ENCODE data around the gene PMPCA. TPM values are rescaled to one million over a fixed set of nuclear protein-coding genes. Genes with fewer than 3 reads are reported as not detected.
"Not testable (repeated sequence)": the region's sequence is repeated elsewhere in the genome, so short reads cannot be mapped to it uniquely, and the experiment has no call there.

PMPCA gene
- total and polyA plus RNA-seq, 4 donors = 27.0 to 75.6 (median 41.6) TPM

- 92% methylated on average over 14 of the region's 14 CpGs for WGBS
- Histone ChIP-seq H3K4me1 (ENCODE audit: control insufficient read depth in 4 of 4, insufficient read depth in 4 of 4, low read length in 3 of 4) (peaks cover 3 to 11% (median 9%) of the 10 kb centered on the region in 4 donors), H3K9ac (ENCODE audit: low read depth in 1 of 2, low read length in 2 of 2) (no peak overlapping the region), H3K36me3 (ENCODE audit: control insufficient read depth in 4 of 4, insufficient read depth in 3 of 4, low read depth in 1 of 4, low read length in 3 of 4) (peaks cover 8 to 40% (median 10%) of the 10 kb centered on the region in 4 donors), H3K9me3 (ENCODE audit: control insufficient read depth in 4 of 4, low read length in 3 of 4) (no peaks in the 10 kb centered on the region), H3K4me3 (ENCODE audit: low read depth in 1 of 3, low read length in 3 of 3) (no peak overlapping the region), H3K27me3 (ENCODE audit: control insufficient read depth in 4 of 4, insufficient read depth in 4 of 4, low read length in 3 of 4) (no peaks in the 10 kb centered on the region), H3K27ac (ENCODE audit: low read depth in 1 of 2, low read length in 2 of 2) (no peak overlapping the region)
- DNase-seq (ENCODE audit: low spot score) = no peak
- TF ChIP-seq RAD21 (IDR thresholded peaks at IDR 0.05) (no peak), JUND (IDR thresholded peaks at IDR 0.05) (no peak)
These were observed 5.7 kb upstream of the PMPCA start for GRCh38 chr9:136404801-136405136.

DNA sequence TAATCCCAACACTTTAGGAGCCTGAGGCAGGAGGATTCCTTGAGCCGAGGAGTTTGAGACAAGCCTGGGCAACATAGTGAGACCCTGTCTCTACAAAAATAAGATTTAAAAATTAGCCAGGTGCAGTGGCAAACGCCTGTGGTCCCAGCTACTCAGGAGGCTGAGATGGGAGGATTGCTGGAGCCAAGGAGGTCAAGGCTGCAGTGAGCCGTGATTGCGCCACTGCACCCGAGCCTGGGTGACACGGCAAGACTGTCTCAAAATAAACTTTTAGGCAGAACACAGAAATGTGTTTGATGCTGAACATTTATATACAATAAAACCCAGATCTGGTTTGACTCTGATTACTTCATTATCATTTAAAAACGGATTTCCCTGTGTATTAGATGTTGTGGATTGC, 5.0 kb upstream of the PMPCA start:
- no peak for DNase-seq (ENCODE audit: low spot score)
- Histone ChIP-seq H3K9ac (ENCODE audit: low read depth in 1 of 2, low read length in 2 of 2) (no peak overlapping the region), H3K36me3 (ENCODE audit: control insufficient read depth in 4 of 4, insufficient read depth in 3 of 4, low read depth in 1 of 4, low read length in 3 of 4) (peaks cover 8 to 40% (median 10%) of the 10 kb centered on the region in 4 donors), H3K9me3 (ENCODE audit: control insufficient read depth in 4 of 4, low read length in 3 of 4) (no peaks in the 10 kb centered on the region), H3K4me1 (ENCODE audit: control insufficient read depth in 4 of 4, insufficient read depth in 4 of 4, low read length in 3 of 4) (peaks cover 3 to 10% (median 8%) of the 10 kb centered on the region in 4 donors), H3K27me3 (ENCODE audit: control insufficient read depth in 4 of 4, insufficient read depth in 4 of 4, low read length in 3 of 4) (no peaks in the 10 kb centered on the region), H3K4me3 (ENCODE audit: low read depth in 1 of 3, low read length in 3 of 3) (no peak overlapping the region), H3K27ac (ENCODE audit: low read depth in 1 of 2, low read length in 2 of 2) (no peak overlapping the region)
- 74% methylated on average over 7 of the region's 7 CpGs for WGBS
- no peak for TF ChIP-seq SP1 (IDR thresholded peaks at IDR 0.05)
- TF ChIP-seq TAF1 (conservative IDR thresholded peaks at IDR 0.05) = no peak
- TF ChIP-seq, protein P1, sequence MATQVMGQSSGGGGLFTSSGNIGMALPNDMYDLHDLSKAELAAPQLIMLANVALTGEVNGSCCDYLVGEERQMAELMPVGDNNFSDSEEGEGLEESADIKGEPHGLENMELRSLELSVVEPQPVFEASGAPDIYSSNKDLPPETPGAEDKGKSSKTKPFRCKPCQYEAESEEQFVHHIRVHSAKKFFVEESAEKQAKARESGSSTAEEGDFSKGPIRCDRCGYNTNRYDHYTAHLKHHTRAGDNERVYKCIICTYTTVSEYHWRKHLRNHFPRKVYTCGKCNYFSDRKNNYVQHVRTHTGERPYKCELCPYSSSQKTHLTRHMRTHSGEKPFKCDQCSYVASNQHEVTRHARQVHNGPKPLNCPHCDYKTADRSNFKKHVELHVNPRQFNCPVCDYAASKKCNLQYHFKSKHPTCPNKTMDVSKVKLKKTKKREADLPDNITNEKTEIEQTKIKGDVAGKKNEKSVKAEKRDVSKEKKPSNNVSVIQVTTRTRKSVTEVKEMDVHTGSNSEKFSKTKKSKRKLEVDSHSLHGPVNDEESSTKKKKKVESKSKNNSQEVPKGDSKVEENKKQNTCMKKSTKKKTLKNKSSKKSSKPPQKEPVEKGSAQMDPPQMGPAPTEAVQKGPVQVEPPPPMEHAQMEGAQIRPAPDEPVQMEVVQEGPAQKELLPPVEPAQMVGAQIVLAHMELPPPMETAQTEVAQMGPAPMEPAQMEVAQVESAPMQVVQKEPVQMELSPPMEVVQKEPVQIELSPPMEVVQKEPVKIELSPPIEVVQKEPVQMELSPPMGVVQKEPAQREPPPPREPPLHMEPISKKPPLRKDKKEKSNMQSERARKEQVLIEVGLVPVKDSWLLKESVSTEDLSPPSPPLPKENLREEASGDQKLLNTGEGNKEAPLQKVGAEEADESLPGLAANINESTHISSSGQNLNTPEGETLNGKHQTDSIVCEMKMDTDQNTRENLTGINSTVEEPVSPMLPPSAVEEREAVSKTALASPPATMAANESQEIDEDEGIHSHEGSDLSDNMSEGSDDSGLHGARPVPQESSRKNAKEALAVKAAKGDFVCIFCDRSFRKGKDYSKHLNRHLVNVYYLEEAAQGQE (IDR thresholded peaks at IDR 0.05) = no peak
- no peak for TF ChIP-seq EGR1 (IDR thresholded peaks at IDR 0.05; ENCODE audit: low read depth in 2 of 2)
- no peak for TF ChIP-seq JUND (IDR thresholded peaks at IDR 0.05)
- TF ChIP-seq FOXA2 (IDR thresholded peaks at IDR 0.05) = no peak
- no peak for TF ChIP-seq HNF4G (IDR thresholded peaks at IDR 0.05)
- no peak for TF ChIP-seq ZBTB33 (IDR thresholded peaks at IDR 0.05)
- no peak for TF ChIP-seq CTCF (IDR thresholded peaks at IDR 0.05; ENCODE audit: low read depth, low read length, missing input control)
- no peak for TF ChIP-seq RXRA (IDR thresholded peaks at IDR 0.05)

DNA sequence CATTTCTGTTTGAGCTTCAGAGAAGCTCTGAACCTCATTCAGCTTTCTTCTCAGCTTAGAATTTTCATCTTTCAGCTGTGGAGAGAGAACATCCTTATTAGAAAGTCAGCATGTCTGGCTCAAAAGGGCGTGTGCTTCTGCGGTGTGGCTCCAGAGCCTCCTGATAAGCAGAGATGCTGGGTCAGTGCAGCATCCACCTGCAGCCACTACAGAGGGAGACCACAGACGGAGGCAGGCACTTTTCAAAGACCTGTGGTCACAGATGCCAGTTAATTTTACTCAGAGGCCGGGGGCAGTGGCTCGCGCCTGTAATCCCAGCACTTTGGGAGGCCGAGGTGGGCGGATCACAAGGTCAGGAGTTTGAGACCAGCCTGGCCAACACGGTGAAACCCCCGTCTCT, 4.6 kb upstream of the PMPCA start:
- not testable (repeated sequence) for DNase-seq (ENCODE audit: low spot score); H3K27ac ChIP-seq (ENCODE audit: low read depth in 1 of 2, low read length in 2 of 2); H3K9ac ChIP-seq (ENCODE audit: low read depth in 1 of 2, low read length in 2 of 2); H3K4me3 ChIP-seq (ENCODE audit: low read depth in 1 of 3, low read length in 3 of 3); H3K9me3 ChIP-seq (ENCODE audit: control insufficient read depth in 4 of 4, low read length in 3 of 4); H3K27me3 ChIP-seq (ENCODE audit: control insufficient read depth in 4 of 4, insufficient read depth in 4 of 4, low read length in 3 of 4); H3K4me1 ChIP-seq (ENCODE audit: control insufficient read depth in 4 of 4, insufficient read depth in 4 of 4, low read length in 3 of 4)
- peaks cover 8 to 40% (median 10%) of the 10 kb centered on the region in 4 donors for H3K36me3 ChIP-seq (ENCODE audit: control insufficient read depth in 4 of 4, insufficient read depth in 3 of 4, low read depth in 1 of 4, low read length in 3 of 4)
- 92% methylated on average over 10 of the region's 10 CpGs for WGBS

GRCh38 chr9:136407061-136407460, 3.4 kb upstream of the PMPCA start:
- peaks cover 3 to 21% (median 17%) of the 10 kb centered on the region in 4 donors for H3K4me1 ChIP-seq (ENCODE audit: control insufficient read depth in 4 of 4, insufficient read depth in 4 of 4, low read length in 3 of 4)
- DNase-seq (ENCODE audit: low spot score); H3K4me3 ChIP-seq (ENCODE audit: low read depth in 1 of 3, low read length in 3 of 3); H3K9ac ChIP-seq (ENCODE audit: low read depth in 1 of 2, low read length in 2 of 2); H3K27ac ChIP-seq (ENCODE audit: low read depth in 1 of 2, low read length in 2 of 2); H3K9me3 ChIP-seq (ENCODE audit: control insufficient read depth in 4 of 4, low read length in 3 of 4); H3K27me3 ChIP-seq (ENCODE audit: control insufficient read depth in 4 of 4, insufficient read depth in 4 of 4, low read length in 3 of 4): not testable (repeated sequence)
- WGBS = 96% methylated on average over 28 of the region's 28 CpGs
- H3K36me3 ChIP-seq (ENCODE audit: control insufficient read depth in 4 of 4, insufficient read depth in 3 of 4, low read depth in 1 of 4, low read length in 3 of 4) = peaks cover 7 to 38% (median 10%) of the 10 kb centered on the region in 4 donors

All from liver (tissue), 9 donors.